WTC11 (cell line): ENCODE data around the gene ASB3. TPM values are rescaled to one million over a fixed set of nuclear protein-coding genes. Genes with fewer than 3 reads are reported as not detected.
"Not testable (repeated sequence)": the region's sequence is repeated elsewhere in the genome, so short reads cannot be mapped to it uniquely, and the experiment has no call there.

Experiments
- ATAC-seq: fragments of 200-7000 bp; cut with Tn5 transposase; 2 replicates; pipeline ENCODE4 v1.10.0; 2021; ENCODE audit warnings: mild to moderate bottlenecking, moderate library complexity
- CTCF ChIA-PET: fragments of 300-600 bp; sonication (Branson Sonifier 250); formaldehyde crosslinking; loops from one replicate; lab custom pipeline; 2021; ENCODE audit warnings: antibody characterized with exemption; lab: Charles Lee
- POLR2A ChIA-PET: fragments of 350-600 bp; sonication (Branson Sonifier 250); formaldehyde crosslinking; loops from one replicate; lab custom pipeline; 2021; ENCODE audit warnings: antibody characterized with exemption; lab: Charles Lee
- DNase-seq: peaks from one replicate; pipeline ENCODE4 v3.0.0; 2021; ENCODE audit warnings: low spot score
- H3K27ac Mint-ChIP-seq: 2 replicates; pipeline ENCODE4 v1.8.0; 2021; ENCODE audit warnings: mixed read lengths
- H3K27me3 Mint-ChIP-seq: 2 replicates; pipeline ENCODE4 v1.8.0; 2021; ENCODE audit warnings: low read depth, mild to moderate bottlenecking, moderate library complexity, mixed read lengths
- H3K36me3 Mint-ChIP-seq: 2 replicates; pipeline ENCODE4 v1.8.0; 2021; ENCODE audit warnings: mixed read lengths
- H3K4me1 Mint-ChIP-seq: 2 replicates; pipeline ENCODE4 v1.8.0; 2022; ENCODE audit warnings: mixed read lengths
- H3K4me3 Mint-ChIP-seq: 2 replicates; pipeline ENCODE4 v1.8.0; 2021; ENCODE audit warnings: mild to moderate bottlenecking, moderate library complexity, mixed read lengths
- H3K9me3 Mint-ChIP-seq: 2 replicates; pipeline ENCODE4 v1.8.0; 2021; ENCODE audit warnings: mixed read lengths
- CREM ChIP-seq: sonication (generic); formaldehyde crosslinking; IDR thresholded peaks from 2 replicates; pipeline ENCODE4 v1.8.1; 2022; ENCODE audit warnings: mild to moderate bottlenecking, missing genetic modification reagents, moderate library complexity
- CTCF ChIP-seq: fragments of 200-600 bp; IDR thresholded peaks from 2 replicates; pipeline ENCODE4 v1.8.0; 2022; ENCODE audit warnings: antibody characterized with exemption
- E2F4 ChIP-seq: sonication (generic); formaldehyde crosslinking; IDR thresholded peaks from 2 replicates; pipeline ENCODE4 v1.8.1; 2022; ENCODE audit warnings: low read depth, mild to moderate bottlenecking, moderate library complexity, missing genetic modification reagents, borderline replicate concordance
- EMX1 ChIP-seq: fragments of 250-450 bp; sonication (Bioruptor Pico); IDR thresholded peaks from 2 replicates; pipeline ENCODE4 v1.8.0; 2021; ENCODE audit warnings: mild to moderate bottlenecking
- ESRRA ChIP-seq: sonication (generic); formaldehyde crosslinking; IDR thresholded peaks from 2 replicates; pipeline ENCODE4 v1.8.1; 2022; ENCODE audit warnings: mild to moderate bottlenecking, missing genetic modification reagents, borderline replicate concordance
- ETV6 ChIP-seq: sonication (generic); formaldehyde crosslinking; IDR thresholded peaks from 2 replicates; pipeline ENCODE4 v1.8.1; 2022; ENCODE audit warnings: mild to moderate bottlenecking, missing genetic modification reagents
- FOXP1 ChIP-seq: sonication (generic); formaldehyde crosslinking; IDR thresholded peaks from 2 replicates; pipeline ENCODE4 v1.8.0; 2022; ENCODE audit warnings: missing genetic modification reagents, mild to moderate bottlenecking, moderate library complexity, borderline replicate concordance
- GABPB1 ChIP-seq: sonication (generic); formaldehyde crosslinking; IDR thresholded peaks from 2 replicates; pipeline ENCODE4 v1.8.1; 2023; ENCODE audit warnings: mild to moderate bottlenecking, missing genetic modification reagents
- KAT7 ChIP-seq: sonication (generic); formaldehyde crosslinking; IDR thresholded peaks from 2 replicates; pipeline ENCODE4 v1.8.1; 2023; ENCODE audit warnings: missing genetic modification reagents, mild to moderate bottlenecking, borderline replicate concordance
- SMAD3 ChIP-seq: sonication (generic); formaldehyde crosslinking; IDR thresholded peaks from 2 replicates; pipeline ENCODE4 v1.8.0; 2022; ENCODE audit warnings: missing genetic modification reagents, mild to moderate bottlenecking, borderline replicate concordance
- SMAD4 ChIP-seq: sonication (generic); formaldehyde crosslinking; IDR thresholded peaks from 2 replicates; pipeline ENCODE4 v1.8.0; 2022; ENCODE audit warnings: mild to moderate bottlenecking, missing genetic modification reagents
- TCF7 ChIP-seq: sonication (generic); formaldehyde crosslinking; IDR thresholded peaks from 2 replicates; pipeline ENCODE4 v1.8.0; 2022; ENCODE audit warnings: mild to moderate bottlenecking, low read depth, missing genetic modification reagents, moderate library complexity
- ZNF219 ChIP-seq: sonication (generic); formaldehyde crosslinking; IDR thresholded peaks from 2 replicates; pipeline ENCODE4 v1.8.0; 2023; ENCODE audit warnings: missing genetic modification reagents, mild to moderate bottlenecking, borderline replicate concordance
- ZNF396 ChIP-seq: fragments of 250-450 bp; sonication (Bioruptor Pico); IDR thresholded peaks from 2 replicates; pipeline ENCODE4 v1.8.0; 2021; ENCODE audit warnings: mild to moderate bottlenecking, moderate library complexity, borderline replicate concordance
- total RNA-seq: library from RNA; stranded (reverse); gene quantifications from 3 replicates; pipeline ENCODE4 v1.2.3, GENCODE V29; 2021
- TF ChIP-seq, protein P1 (sequence below): sonication (generic); formaldehyde crosslinking; IDR thresholded peaks from 2 replicates; pipeline ENCODE4 v1.8.0; 2023; ENCODE audit warnings: mild to moderate bottlenecking, missing genetic modification reagents
- TF ChIP-seq, protein P2 (sequence below): fragments of 250-450 bp; sonication (Bioruptor Pico); IDR thresholded peaks from 2 replicates; pipeline ENCODE4 v1.9.0; 2021; ENCODE audit warnings: mild to moderate bottlenecking

The ASB3 gene
- total RNA-seq, 1 experiment from 2014 or later = 30.2 TPM

GRCh38 chr2:53826587-53827397, 40.0 kb upstream of the ASB3 start:
- POLR2A ChIA-PET = no interaction called here
- H3K36me3 Mint-ChIP-seq = no peaks in the 10 kb centered on the region

GRCh38 chr2:53826030-53826410, 39.3 kb upstream of the ASB3 start:
- Mint-ChIP-seq H3K27ac (no peak overlapping the region), H3K27me3 (no peaks in the 10 kb centered on the region)
- ChIA-PET POLR2A (no interaction called here), CTCF (no interaction called here)
- TF ChIP-seq ETV6 (CRISPR knock-in tag) (no peak), EMX1 (no peak), ESRRA (CRISPR knock-in tag) (no peak)
- TF ChIP-seq, all 79 proteins: peak for 0
- DNase-seq (no peak), ATAC-seq (no peak)
- H3K4me1 Mint-ChIP-seq = peaks cover 42% of the 10 kb centered on the region
- no peaks in the 10 kb centered on the region for H3K9me3 Mint-ChIP-seq
- no peaks in the 10 kb centered on the region for H3K36me3 Mint-ChIP-seq
- no peak overlapping the region for H3K4me3 Mint-ChIP-seq

More at GRCh38 chr2:53826587-53827397, 40.0 kb upstream of the ASB3 start:
- Mint-ChIP-seq H3K4me1 (peaks cover 42% of the 10 kb centered on the region), H3K27ac (peak overlapping the region; percentile 67)
- ATAC-seq = no peak
- TF ChIP-seq KAT7 (CRISPR knock-in tag) = no peak
- no peak for TF ChIP-seq ZNF219 (CRISPR knock-in tag)
- TF ChIP-seq TCF7 (CRISPR knock-in tag) = no peak
- TF ChIP-seq FOXP1 = no peak
- TF ChIP-seq, protein P1, sequence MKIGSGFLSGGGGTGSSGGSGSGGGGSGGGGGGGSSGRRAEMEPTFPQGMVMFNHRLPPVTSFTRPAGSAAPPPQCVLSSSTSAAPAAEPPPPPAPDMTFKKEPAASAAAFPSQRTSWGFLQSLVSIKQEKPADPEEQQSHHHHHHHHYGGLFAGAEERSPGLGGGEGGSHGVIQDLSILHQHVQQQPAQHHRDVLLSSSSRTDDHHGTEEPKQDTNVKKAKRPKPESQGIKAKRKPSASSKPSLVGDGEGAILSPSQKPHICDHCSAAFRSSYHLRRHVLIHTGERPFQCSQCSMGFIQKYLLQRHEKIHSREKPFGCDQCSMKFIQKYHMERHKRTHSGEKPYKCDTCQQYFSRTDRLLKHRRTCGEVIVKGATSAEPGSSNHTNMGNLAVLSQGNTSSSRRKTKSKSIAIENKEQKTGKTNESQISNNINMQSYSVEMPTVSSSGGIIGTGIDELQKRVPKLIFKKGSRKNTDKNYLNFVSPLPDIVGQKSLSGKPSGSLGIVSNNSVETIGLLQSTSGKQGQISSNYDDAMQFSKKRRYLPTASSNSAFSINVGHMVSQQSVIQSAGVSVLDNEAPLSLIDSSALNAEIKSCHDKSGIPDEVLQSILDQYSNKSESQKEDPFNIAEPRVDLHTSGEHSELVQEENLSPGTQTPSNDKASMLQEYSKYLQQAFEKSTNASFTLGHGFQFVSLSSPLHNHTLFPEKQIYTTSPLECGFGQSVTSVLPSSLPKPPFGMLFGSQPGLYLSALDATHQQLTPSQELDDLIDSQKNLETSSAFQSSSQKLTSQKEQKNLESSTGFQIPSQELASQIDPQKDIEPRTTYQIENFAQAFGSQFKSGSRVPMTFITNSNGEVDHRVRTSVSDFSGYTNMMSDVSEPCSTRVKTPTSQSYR = no peak
- TF ChIP-seq GABPB1 (CRISPR knock-in tag) = peak; percentile 87
- TF ChIP-seq, all 79 proteins: peak for 1
- H3K9me3 Mint-ChIP-seq = no peaks in the 10 kb centered on the region
- H3K27me3 Mint-ChIP-seq = no peaks in the 10 kb centered on the region
- no peak overlapping the region for H3K4me3 Mint-ChIP-seq
- no peak for DNase-seq
- CTCF ChIA-PET = no interaction called here

GRCh38 chr2:53823639-53824038, 36.9 kb upstream of the ASB3 start:
- H3K9me3 Mint-ChIP-seq, H3K27ac Mint-ChIP-seq, POLR2A ChIA-PET, H3K27me3 Mint-ChIP-seq, H3K36me3 Mint-ChIP-seq, CTCF ChIA-PET, H3K4me3 Mint-ChIP-seq: not testable (repeated sequence)
- peaks cover 39% of the 10 kb centered on the region for H3K4me1 Mint-ChIP-seq
- TF ChIP-seq ZNF396 (CRISPR knock-in tag) (peak; percentile 25; the same call in 1 of the 2 replicates), CTCF (peak; percentile 18; the same call in 1 of the 2 replicates)
- peak; percentile 29; the same call in 1 of the 2 replicates for ATAC-seq
- peak; percentile 29 for DNase-seq

GRCh38 chr2:53821810-53822209, 35.1 kb upstream of the ASB3 start:
- ChIA-PET CTCF (no interaction called here), POLR2A (no interaction called here)
- ATAC-seq = no peak
- Mint-ChIP-seq H3K9me3 (no peaks in the 10 kb centered on the region), H3K4me1 (peaks cover 20% of the 10 kb centered on the region), H3K27ac (no peak overlapping the region), H3K4me3 (no peak overlapping the region), H3K36me3 (peaks cover under 1% of the 10 kb centered on the region; the same call in 1 of the 2 replicates), H3K27me3 (no peaks in the 10 kb centered on the region)
- no peak for DNase-seq
- no peak for TF ChIP-seq E2F4 (CRISPR knock-in tag)
- no peak for TF ChIP-seq SMAD3 (CRISPR knock-in tag)
- TF ChIP-seq, protein P2, sequence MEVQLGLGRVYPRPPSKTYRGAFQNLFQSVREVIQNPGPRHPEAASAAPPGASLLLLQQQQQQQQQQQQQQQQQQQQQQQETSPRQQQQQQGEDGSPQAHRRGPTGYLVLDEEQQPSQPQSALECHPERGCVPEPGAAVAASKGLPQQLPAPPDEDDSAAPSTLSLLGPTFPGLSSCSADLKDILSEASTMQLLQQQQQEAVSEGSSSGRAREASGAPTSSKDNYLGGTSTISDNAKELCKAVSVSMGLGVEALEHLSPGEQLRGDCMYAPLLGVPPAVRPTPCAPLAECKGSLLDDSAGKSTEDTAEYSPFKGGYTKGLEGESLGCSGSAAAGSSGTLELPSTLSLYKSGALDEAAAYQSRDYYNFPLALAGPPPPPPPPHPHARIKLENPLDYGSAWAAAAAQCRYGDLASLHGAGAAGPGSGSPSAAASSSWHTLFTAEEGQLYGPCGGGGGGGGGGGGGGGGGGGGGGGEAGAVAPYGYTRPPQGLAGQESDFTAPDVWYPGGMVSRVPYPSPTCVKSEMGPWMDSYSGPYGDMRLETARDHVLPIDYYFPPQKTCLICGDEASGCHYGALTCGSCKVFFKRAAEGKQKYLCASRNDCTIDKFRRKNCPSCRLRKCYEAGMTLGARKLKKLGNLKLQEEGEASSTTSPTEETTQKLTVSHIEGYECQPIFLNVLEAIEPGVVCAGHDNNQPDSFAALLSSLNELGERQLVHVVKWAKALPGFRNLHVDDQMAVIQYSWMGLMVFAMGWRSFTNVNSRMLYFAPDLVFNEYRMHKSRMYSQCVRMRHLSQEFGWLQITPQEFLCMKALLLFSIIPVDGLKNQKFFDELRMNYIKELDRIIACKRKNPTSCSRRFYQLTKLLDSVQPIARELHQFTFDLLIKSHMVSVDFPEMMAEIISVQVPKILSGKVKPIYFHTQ (CRISPR knock-in tag) = no peak
- no peak for TF ChIP-seq CREM (CRISPR knock-in tag)
- TF ChIP-seq SMAD4 (CRISPR knock-in tag) = no peak
- TF ChIP-seq FOXP1 = no peak
